HG03575 (cell line): ENCODE results near the gene PRIMPOL.
"Not testable (repeated sequence)": the region's sequence is repeated elsewhere in the genome, so short reads cannot be mapped to it uniquely, and the experiment has no call there.

Experiments used
- ATAC-seq: cut with Tn5 transposase; IDR thresholded peaks from one replicate; pipeline ENCODE4 v1.9.1; 2021; ENCODE audit not compliant: unreplicated experiment, insufficient number of reproducible peaks, low FRiP score; ENCODE audit errors: extremely low read depth

Gene PRIMPOL

DNA sequence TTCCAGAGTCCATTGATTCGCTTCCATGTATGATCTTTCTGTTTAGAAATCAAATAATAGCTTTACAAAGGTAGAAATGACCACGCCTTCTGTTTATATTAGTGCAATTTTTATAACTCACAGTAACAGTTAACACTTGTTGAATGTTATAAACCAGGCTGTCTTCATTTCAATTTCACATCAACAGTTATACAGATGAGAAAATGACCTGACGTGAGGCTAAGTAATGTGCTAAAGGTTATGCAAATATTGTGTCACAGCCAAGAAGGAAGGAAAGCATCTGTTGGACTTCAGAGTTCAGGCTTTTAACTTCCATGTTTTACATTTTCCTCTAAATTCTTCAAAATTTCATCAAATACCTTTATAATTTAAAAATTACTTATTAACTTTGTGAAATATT is 14.2 kb upstream of the PRIMPOL start:
- ATAC-seq = no peak

DNA sequence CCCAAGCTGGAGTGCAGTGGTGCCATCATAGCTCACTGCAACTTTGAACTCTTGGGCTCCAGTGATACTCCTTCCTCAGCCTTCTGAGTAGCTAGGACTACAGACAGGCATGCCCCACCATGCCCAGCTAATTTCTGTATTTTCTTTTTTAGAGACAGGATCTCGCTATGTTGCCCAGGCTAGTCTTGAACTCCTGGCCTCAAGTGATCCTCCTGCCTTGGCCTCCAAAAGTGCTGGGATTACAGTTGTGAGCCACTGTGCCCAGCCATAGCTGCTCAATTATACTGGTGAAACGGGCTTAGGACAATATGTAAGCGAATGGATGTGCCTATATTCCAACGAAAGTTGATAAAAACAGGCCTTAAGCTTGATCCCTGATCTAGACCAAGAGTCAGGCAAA is 13.4 kb upstream of the PRIMPOL start:
- no peak for ATAC-seq

GRCh38 chr4:184636897-184637296 is 12.6 kb upstream of the PRIMPOL start:
- no peak for ATAC-seq

GRCh38 chr4:184641022-184641421 is 8.5 kb upstream of the PRIMPOL start:
- no peak for ATAC-seq

DNA sequence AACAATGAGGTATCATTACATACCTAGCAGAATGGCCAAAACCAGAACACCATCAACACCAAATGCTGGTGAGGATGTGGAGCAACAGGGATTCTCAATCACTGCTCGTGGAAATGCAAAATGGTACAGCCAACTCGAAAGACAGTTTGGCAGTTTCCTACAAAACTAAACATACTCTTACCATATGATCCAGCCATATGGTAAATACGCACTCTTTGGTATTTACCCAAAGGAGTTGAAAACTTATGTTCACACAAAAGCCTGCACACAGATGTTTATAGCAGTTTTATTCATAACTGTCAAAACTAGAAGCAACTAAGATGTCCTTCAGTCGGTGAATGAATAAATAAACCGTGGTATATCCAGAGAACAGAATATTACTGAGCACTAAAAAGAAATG is 8.1 kb upstream of the PRIMPOL start:
- ATAC-seq = no peak

GRCh38 chr4:184643731-184644130 is 5.8 kb upstream of the PRIMPOL start:
- no peak for ATAC-seq

- ATAC-seq = no peak
Measured at GRCh38 chr4:184644553-184645307, 4.8 kb upstream of the PRIMPOL start.

DNA sequence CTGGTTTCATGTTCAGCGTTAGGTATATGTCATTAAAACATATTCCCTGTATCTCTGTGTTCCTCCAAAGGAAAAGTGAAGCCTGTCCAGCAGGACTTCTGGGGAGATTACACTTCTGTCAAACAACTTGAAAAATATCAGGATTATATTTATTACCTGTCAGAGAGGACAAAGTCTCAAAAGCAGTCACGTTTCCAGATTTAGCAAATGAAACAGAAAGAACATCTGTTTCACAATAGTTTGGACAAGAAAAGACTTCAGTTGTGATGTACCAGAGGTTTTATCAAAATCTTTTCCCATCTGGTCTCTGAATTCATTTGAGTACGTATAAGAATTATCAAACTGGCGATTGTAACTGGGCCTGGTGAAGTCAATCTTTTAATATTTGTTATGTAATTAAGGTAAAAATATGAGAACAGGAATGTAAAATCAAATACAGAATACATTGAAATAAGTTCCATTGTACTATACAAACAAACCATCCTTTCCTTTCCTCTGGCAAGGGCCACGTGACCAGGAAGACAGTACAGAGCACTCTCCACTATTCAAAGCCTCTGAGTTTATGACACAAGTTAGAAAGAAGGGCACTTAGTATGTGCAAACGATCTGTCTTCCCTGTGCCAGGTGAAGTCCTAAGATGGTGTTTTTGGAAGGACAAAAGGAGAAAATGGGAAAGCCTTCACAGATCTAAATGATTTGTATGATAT is 3.5 kb upstream of the PRIMPOL start:
- no peak for ATAC-seq

DNA sequence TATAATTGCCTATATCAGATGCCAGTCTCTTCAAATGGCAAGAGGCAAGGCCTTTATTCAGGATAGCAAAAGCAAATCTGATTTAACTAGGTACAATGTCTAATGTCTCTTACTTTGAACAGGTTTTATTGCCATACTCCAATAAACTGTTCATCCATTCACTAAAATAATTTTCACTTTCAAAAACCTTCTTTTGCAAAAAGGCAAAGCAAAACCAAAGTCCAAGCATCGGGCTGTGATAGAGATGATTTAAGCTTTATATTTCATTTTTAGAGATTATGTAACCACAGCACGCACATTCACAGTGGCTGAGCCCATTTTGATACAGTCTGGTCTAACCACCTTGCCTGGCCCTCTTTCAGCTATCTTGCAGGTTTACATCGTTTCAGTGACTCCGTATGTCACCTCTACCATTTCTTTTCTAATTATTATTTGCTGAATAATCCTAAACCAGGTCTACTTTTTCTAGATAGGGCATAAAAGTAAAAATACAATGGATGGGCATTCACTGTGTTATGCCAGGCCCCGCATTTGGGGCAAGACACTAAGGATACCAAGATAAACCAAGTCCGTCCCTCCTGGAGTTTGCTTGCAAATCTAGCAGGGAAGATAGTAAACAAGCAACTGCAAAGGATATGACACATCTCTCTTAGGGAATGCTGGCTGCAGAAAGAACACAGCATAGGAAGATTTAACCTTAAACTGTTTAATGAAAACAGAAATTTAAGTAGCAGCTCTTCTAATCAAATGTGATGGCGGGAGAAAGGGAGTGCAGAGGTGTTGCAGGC is 2.1 kb upstream of the PRIMPOL start:
- ATAC-seq = no peak

- ATAC-seq = no peak
Measured at GRCh38 chr4:184648054-184648312, 1.6 kb upstream of the PRIMPOL start.

DNA sequence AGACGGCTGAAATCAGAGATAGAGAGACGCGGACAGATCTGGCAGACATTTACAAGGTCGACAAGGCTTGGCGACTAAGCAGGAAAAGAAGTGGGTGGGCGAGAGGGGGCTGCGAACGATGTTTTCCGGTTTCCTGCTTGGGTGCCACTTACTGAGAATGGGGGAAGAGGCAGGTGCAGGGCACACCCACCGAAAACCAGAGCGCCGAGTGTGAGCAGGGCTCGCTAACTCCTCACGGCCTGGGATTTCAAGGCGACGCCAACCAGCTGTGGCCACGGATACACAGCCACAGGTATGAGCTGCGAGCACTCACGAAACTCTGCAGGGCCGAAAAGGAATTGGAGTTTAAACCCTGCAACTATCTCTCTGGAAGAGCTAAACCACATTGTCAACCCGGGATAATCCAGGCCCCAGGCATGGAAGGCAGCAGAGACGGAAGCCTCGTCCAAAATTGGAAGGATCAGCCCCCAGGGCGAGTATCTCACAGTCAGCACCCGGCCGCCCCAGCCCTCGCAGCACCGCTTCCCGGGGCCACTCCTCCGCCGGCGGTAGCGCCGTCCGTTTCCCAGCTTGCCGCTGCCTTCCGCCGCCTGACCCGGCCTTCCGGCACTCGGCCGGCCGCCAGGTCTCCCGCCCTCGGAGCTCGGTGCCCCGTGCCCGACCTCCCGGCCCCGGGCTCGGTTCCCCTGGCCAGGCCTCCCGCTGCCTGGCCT is 1.1 kb upstream of the PRIMPOL start:
- no peak for ATAC-seq

DNA sequence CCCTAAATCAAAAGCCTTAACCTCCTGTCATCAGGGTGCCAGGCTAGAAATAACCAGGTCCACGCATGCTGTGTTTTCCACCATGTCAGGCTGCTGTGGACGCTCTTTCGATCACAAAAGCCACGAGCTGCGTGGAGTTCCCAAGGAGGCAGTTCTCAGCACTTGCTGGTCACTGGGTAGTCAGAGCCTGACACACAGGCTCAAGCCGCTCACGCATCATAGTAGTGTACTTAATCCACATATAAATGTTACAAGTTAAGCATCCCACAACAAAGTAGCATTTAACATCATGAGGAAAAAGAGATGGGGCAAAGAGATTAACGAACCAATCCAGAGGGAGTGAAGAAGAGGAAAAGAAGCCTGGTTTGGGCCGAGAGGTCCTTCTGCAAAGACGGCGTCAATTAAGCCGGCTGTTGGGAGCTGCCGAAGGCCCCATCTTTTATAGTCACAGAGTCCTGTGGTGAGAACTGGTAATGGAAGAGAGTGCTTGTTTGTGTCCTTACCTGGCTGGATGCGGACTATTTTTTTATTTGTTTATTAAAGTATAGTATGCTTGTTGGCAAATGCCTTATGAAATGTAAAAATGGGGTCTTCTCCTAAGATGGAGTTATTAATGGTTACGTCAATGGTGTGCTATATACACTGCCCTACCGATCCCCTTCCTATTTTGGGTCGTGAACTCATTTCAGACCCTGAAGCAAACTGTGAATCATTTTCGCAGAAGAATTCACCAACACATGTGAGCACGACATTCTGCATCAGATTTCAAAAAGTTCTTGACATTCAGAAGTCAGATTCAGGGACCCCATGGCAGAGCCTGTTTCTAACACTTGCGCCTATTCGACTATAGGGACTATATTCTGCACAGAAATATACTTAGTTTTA is 675 bp downstream of the PRIMPOL start:
- no peak for ATAC-seq

GRCh38 chr4:184651899-184652298 is 2.4 kb downstream of the PRIMPOL start:
- ATAC-seq = no peak

- not testable (repeated sequence) for ATAC-seq
Measured at GRCh38 chr4:184652681-184653080, 3.1 kb downstream of the PRIMPOL start.

- no peak for ATAC-seq
Measured at GRCh38 chr4:184653650-184654049, 4.1 kb downstream of the PRIMPOL start.

DNA sequence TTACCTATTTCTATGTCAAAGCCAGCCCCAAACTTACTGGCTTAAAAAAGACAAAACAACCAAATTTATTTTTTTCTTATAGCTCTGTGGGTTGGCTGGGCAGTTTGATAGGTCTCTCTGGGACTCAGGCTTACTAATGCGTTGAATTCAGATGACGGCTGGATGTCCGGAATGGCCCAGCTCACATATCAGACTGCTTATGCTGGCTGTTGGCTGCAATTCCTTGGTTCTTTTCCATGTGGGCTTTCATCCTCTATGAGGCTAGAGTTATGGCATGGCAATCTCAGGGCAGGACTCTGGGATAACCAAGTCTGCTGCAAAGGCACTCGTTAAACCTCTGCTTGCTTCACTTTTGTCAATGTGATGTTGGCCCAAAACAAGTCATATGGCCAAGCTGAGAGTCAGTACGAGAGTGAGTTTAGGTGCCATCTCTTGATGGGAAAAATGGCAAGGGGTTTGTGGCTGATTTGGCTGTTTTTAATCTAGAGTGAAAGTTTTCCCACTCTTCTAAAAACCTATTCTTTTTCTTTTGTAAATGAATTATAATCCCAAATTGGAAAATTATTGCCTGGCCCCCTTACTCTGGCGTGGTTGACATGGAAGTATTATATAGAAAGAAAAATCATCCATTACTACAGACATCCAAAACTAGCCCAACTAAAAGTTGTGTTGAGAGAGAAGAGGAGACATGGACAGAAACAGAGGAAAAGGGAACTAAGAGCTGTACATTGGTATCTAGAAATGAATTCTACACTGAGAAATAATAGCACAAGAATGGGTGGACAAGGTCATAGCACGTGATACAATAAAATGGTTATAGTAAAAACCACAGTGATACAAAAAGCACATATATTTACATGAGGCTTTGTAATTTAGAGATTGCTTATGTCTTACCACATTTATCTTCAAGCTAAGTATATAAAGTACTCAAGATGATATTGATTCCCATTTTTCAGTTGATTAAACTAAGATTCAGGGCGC is 6.6 kb downstream of the PRIMPOL start:
- no peak for ATAC-seq

- ATAC-seq = no peak
Measured at GRCh38 chr4:184657144-184657543, 7.6 kb downstream of the PRIMPOL start.

- not testable (repeated sequence) for ATAC-seq
Measured at GRCh38 chr4:184657820-184658219, 8.3 kb downstream of the PRIMPOL start.
